ENCODE measurements around the gene PRPF31. TPM values are rescaled to one million over a fixed set of nuclear protein-coding genes. Genes with fewer than 3 reads are reported as not detected.

PRPF31 gene
- total and polyA plus RNA-seq, 2 of the 4 experiments (the other 2 are of a cell fraction) = 65.4 to 66.1 TPM

DNA sequence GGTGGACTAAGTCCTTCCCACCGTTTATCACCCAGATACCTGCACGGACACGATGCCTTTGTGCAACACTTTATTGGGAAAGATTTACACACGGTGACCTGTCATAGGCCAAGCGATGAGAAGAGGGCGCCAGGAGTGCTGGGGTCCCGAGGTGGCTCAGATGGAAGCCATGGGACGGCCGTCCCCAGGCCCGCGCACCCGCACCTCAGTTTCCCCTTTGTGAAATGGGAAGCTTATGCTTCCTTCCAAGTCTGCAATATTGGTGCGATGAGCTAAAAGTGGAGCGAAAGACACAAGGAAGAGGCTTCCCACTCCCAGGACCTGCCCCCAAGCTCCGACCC lies 57.8 kb downstream of the PRPF31 start:
- Histone ChIP-seq H2BK120ac (ENCODE audit: low read depth, low read length) (no peak overlapping the region), H2AK9ac (replicated peaks; ENCODE audit: low read depth, low read length, poor library complexity) (no peak overlapping the region), H3K4me3 (ENCODE audit: insufficient read depth, low read depth, low read length) (no peak overlapping the region), H3K27ac (ENCODE audit: insufficient read depth, low read length) (no peak overlapping the region), H2BK5ac (ENCODE audit: low read depth, low read length, poor library complexity, severe bottlenecking) (no peak overlapping the region), H3K4me1 (ENCODE audit: control insufficient read depth, insufficient read depth, low read length) (no peaks in the 10 kb centered on the region), H3K36me3 (ENCODE audit: control insufficient read depth, insufficient read depth, low read length) (peaks cover 9% of the 10 kb centered on the region), H3K56ac (ENCODE audit: extremely low read depth, insufficient read depth, low read length) (no peak overlapping the region), H3K4me2 (ENCODE audit: low read depth, low read length) (no peak overlapping the region), H3K27me3 (ENCODE audit: control insufficient read depth, insufficient read depth, low read length) (no peaks in the 10 kb centered on the region), H2AFZ (replicated peaks; ENCODE audit: low read length, poor library complexity) (no peak overlapping the region), H3K9me3 (ENCODE audit: control insufficient read depth, insufficient read depth, low read length) (no peaks in the 10 kb centered on the region), H2AK5ac (ENCODE audit: low read depth, low read length) (no peak overlapping the region), H3K79me1 (ENCODE audit: low read depth in 1 of 2, low read length in 2 of 2) (no peaks in the 10 kb centered on the region; a peak in 1 of 4 replicates), H4K5ac (ENCODE audit: low read depth, low read length) (no peak overlapping the region), H4K8ac (ENCODE audit: low read depth in 2 of 2, low read length in 2 of 2) (no peak overlapping the region), H3K9me1 (ENCODE audit: insufficient read depth, low read length) (no peaks in the 10 kb centered on the region), H3K23ac (ENCODE audit: low read depth, low read length) (no peak overlapping the region), H2BK20ac (ENCODE audit: low read depth, low read length) (no peak overlapping the region), H4K91ac (ENCODE audit: insufficient read depth, low read depth, low read length) (no peak overlapping the region), H4K20me1 (ENCODE audit: insufficient read depth, low read length) (no peaks in the 10 kb centered on the region; the same call in 1 of the 2 replicates), H3K4ac (ENCODE audit: low read depth, low read length) (no peak overlapping the region), H3K9ac (ENCODE audit: low read depth, low read length) (no peak overlapping the region), H3K14ac (replicated peaks; ENCODE audit: low read depth, low read length) (no peak overlapping the region), H2BK15ac (ENCODE audit: low read depth, low read length) (no peak overlapping the region), H3K18ac (ENCODE audit: low read depth, low read length) (no peak overlapping the region)
- TF ChIP-seq BHLHE40 (IDR thresholded peaks at IDR 0.05; ENCODE audit: low read depth, low read length) (no peak), MAFK (IDR thresholded peaks at IDR 0.05; ENCODE audit: low read depth, low read length) (no peak), RFX5 (IDR thresholded peaks at IDR 0.05; ENCODE audit: low read depth, low read length) (no peak), FOS (IDR thresholded peaks at IDR 0.05; ENCODE audit: low read depth, low read length) (no peak), CEBPB (IDR thresholded peaks at IDR 0.05; ENCODE audit: low read depth, low read length) (no peak), RAD21 (IDR thresholded peaks at IDR 0.05; ENCODE audit: low read length) (no peak), MAZ (IDR thresholded peaks at IDR 0.05; ENCODE audit: borderline replicate concordance, low read depth, low read length) (no peak), CHD1 (IDR thresholded peaks at IDR 0.05; ENCODE audit: low read depth, low read length) (no peak), SMC3 (IDR thresholded peaks at IDR 0.05; ENCODE audit: low read depth, low read length) (no peak), POLR2A (IDR thresholded peaks at IDR 0.05; ENCODE audit: low read depth, low read length) (no peak), MXI1 (IDR thresholded peaks at IDR 0.05; ENCODE audit: borderline replicate concordance, low read depth, low read length) (no peak), RCOR1 (IDR thresholded peaks at IDR 0.05; ENCODE audit: insufficient replicate concordance, low read length) (no peak), NFE2L2 (IDR thresholded peaks at IDR 0.05; ENCODE audit: low read depth, low read length) (no peak), CTCF (conservative IDR thresholded peaks at IDR 0.05; ENCODE audit: low read depth, low read length) (no peak)
- TF ChIP-seq, protein P1, sequence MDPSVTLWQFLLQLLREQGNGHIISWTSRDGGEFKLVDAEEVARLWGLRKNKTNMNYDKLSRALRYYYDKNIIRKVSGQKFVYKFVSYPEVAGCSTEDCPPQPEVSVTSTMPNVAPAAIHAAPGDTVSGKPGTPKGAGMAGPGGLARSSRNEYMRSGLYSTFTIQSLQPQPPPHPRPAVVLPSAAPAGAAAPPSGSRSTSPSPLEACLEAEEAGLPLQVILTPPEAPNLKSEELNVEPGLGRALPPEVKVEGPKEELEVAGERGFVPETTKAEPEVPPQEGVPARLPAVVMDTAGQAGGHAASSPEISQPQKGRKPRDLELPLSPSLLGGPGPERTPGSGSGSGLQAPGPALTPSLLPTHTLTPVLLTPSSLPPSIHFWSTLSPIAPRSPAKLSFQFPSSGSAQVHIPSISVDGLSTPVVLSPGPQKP (IDR thresholded peaks at IDR 0.05; ENCODE audit: borderline replicate concordance, low read depth, low read length) = no peak
- TF ChIP-seq, protein P2, sequence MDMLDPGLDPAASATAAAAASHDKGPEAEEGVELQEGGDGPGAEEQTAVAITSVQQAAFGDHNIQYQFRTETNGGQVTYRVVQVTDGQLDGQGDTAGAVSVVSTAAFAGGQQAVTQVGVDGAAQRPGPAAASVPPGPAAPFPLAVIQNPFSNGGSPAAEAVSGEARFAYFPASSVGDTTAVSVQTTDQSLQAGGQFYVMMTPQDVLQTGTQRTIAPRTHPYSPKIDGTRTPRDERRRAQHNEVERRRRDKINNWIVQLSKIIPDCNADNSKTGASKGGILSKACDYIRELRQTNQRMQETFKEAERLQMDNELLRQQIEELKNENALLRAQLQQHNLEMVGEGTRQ (IDR thresholded peaks at IDR 0.05; ENCODE audit: low read depth, low read length) = no peak
- ATAC-seq (ENCODE audit: low read depth) (no peak), DNase-seq (no peak)
- intact Hi-C loops (cut with micrococcal nuclease) = no loop called here
- ChIA-PET POLR2A (ENCODE audit: unreplicated experiment) (interaction anchor here (0.6 kb wide), 1 partner anchor 193 kb away, joined by 3 read pairs; no protein-coding TSS in a partner anchor), CTCF (no interaction called here)
- WGBS, 2 experiments (ENCODE audit: extremely low coverage in 2 of 2, insufficient read length in 1 of 2) = 27% methylated on average over 3 of the region's 15 CpGs; no CpG with 5 or more reads in 1 of the 2 experiments
- in situ Hi-C loops (cut with MboI; ENCODE audit: low sequenced_read_pairs) = no loop called here
- no TSS peak for BruUV-seq (replicated peaks)
- dilution Hi-C loops (cut with HindIII; ENCODE audit: low sequenced_read_pairs, unreplicated experiment) = no loop called here
